HepG2 (cell line): ENCODE results near the gene UTRN. TPM values are rescaled to one million over a fixed set of nuclear protein-coding genes. Genes with fewer than 3 reads are reported as not detected.

Source experiments
- ATAC-seq: fragments of 200-7000 bp; cut with Tn5 transposase; 3 replicates; pipeline ENCODE4 v1.9.1; 2020; ENCODE audit warnings: mild to moderate bottlenecking, moderate library complexity
- BruUV-seq: library from RNA; stranded (reverse); fragments of 400-500 nt; replicated peaks from 2 replicates; lab custom pipeline; 2021; lab: Mats Ljungman, UMichigan
- CTCF ChIA-PET: fragments of 300-600 bp; formaldehyde crosslinking; extraction: SDS; loops from one replicate; lab custom pipeline; 2021; ENCODE audit warnings: low total read pairs, inconsistent platforms, low intra/inter-chr PET ratio; lab: Yijun Ruan, JAX
- POLR2A ChIA-PET: fragments of 350-600 bp; sonication (Branson Sonifier 250); formaldehyde crosslinking; loops from one replicate; lab custom pipeline; 2020; ENCODE audit warnings: antibody characterized with exemption, inconsistent platforms; lab: Yijun Ruan, JAX
- DNase-seq: peaks from one replicate; pipeline ENCODE4 v3.0.0-alpha.2; 2015; ENCODE audit warnings: low spot score
- FAIRE-seq: peaks from 3 replicates; lab custom pipeline; 2011; peaks lifted over from hg19 to GRCh38; lab: Jason Lieb, UNC
- H2AFZ ChIP-seq: one replicate; pipeline ENCODE4 v1.6.1; 2011; ENCODE audit warnings: low read length, inconsistent platforms
- H3K27ac ChIP-seq: fragments of 300-600 bp; 3 replicates; pipeline ENCODE4 v1.8.0; 2011; ENCODE audit warnings: mixed run types, mild to moderate bottlenecking, mixed read lengths, low read length, inconsistent platforms; ENCODE audit not compliant: insufficient read depth; ENCODE audit errors: extremely low read length
- H3K27me3 ChIP-seq, 2 experiments: fragments of 200-600 bp in 1 of 2; 2 replicates in 1 of 2; 3 replicates in 1 of 2; pipeline versions ENCODE4 v1.6.0 to v1.8.0; 2011; ENCODE audit warnings: low read length in 2 of 2, mild to moderate bottlenecking in 2 of 2, moderate library complexity in 2 of 2, inconsistent platforms in 1 of 2; ENCODE audit not compliant: insufficient read depth in 2 of 2, control insufficient read depth in 1 of 2
- H3K36me3 ChIP-seq, 2 experiments: fragments of 200-600 bp in 1 of 2; replicated peaks in 1 of 2; 2 replicates in 1 of 2; 3 replicates in 1 of 2; pipeline versions ENCODE4 v1.5.1 to v1.8.0; 2011; ENCODE audit warnings: low read length in 2 of 2, inconsistent platforms in 1 of 2; ENCODE audit not compliant: insufficient read depth in 2 of 2, control insufficient read depth in 1 of 2
- H3K4me1 ChIP-seq: 2 replicates; pipeline ENCODE4 v1.5.1; 2012; ENCODE audit warnings: low read length, inconsistent platforms; ENCODE audit not compliant: insufficient read depth
- H3K4me2 ChIP-seq: 2 replicates; pipeline ENCODE4 v1.6.0; 2011; ENCODE audit warnings: low read depth, low read length, inconsistent platforms
- H3K4me3 ChIP-seq, 3 experiments: fragments of 200-600 bp in 1 of 3; sonication (generic), shearing (Covaris generic) in 1 of 3; replicated peaks in 1 of 3; 2 replicates each; pipeline ENCODE4 v1.5.1; 2011 to 2016; ENCODE audit warnings: low read length in 3 of 3, inconsistent platforms in 2 of 3, low read depth in 2 of 3, mild to moderate bottlenecking in 2 of 3, control low read depth in 1 of 3, mixed read lengths in 1 of 3; ENCODE audit not compliant: insufficient read depth in 1 of 3
- H3K79me2 ChIP-seq: one replicate; pipeline ENCODE4 v1.6.1; 2011; ENCODE audit warnings: low read length, inconsistent platforms; ENCODE audit not compliant: insufficient read depth
- H3K9ac ChIP-seq: 2 replicates; pipeline ENCODE4 v1.6.0; 2011; ENCODE audit warnings: mild to moderate bottlenecking, low read depth, low read length, inconsistent platforms; ENCODE audit not compliant: insufficient read depth
- H3K9me3 ChIP-seq: 2 replicates; pipeline ENCODE4 v1.5.1; 2012; ENCODE audit warnings: mild to moderate bottlenecking, low read length
- H4K20me1 ChIP-seq: 2 replicates; pipeline ENCODE4 v1.6.0; 2011; ENCODE audit warnings: inconsistent platforms, mild to moderate bottlenecking, low read length, moderate library complexity; ENCODE audit not compliant: insufficient read depth
- BRCA1 ChIP-seq: sonication (generic); formaldehyde crosslinking; IDR thresholded peaks from 2 replicates; pipeline ENCODE4 v1.4.0; 2020; ENCODE audit warnings: missing genetic modification reagents
- EZH2 ChIP-seq: conservative IDR thresholded peaks from 2 replicates; pipeline ENCODE4 v1.6.1; 2012; ENCODE audit warnings: mild to moderate bottlenecking, low read depth, low read length, moderate library complexity
- MEIS2 ChIP-seq: sonication (generic); formaldehyde crosslinking; IDR thresholded peaks from 2 replicates; pipeline ENCODE4 v1.9.0; 2021; ENCODE audit warnings: mild to moderate bottlenecking, missing genetic modification reagents
- NCOA1 ChIP-seq: sonication (generic); formaldehyde crosslinking; IDR thresholded peaks from 2 replicates; pipeline ENCODE4 v1.9.0; 2021; ENCODE audit warnings: missing genetic modification reagents
- NR3C1 ChIP-seq: sonication (generic); formaldehyde crosslinking; IDR thresholded peaks from 2 replicates; pipeline ENCODE4 v1.4.0; 2020; ENCODE audit warnings: missing genetic modification reagents
- PRMT3 ChIP-seq: sonication (generic); formaldehyde crosslinking; IDR thresholded peaks from 2 replicates; pipeline ENCODE4 v1.8.1; 2022; ENCODE audit warnings: low read depth, mild to moderate bottlenecking, moderate library complexity, missing genetic modification reagents, borderline replicate concordance
- SYNCRIP ChIP-seq: fragments of 200-400 bp; formaldehyde crosslinking; IDR thresholded peaks from 2 replicates; pipeline ENCODE4 v1.6.1; 2018; ENCODE audit warnings: mild to moderate bottlenecking, low read depth, low read length; ENCODE audit not compliant: insufficient read depth
- ZBTB38 ChIP-seq: sonication (generic); formaldehyde crosslinking; IDR thresholded peaks from 2 replicates; pipeline ENCODE4 v1.5.1; 2020; ENCODE audit warnings: mild to moderate bottlenecking, missing genetic modification reagents
- ZNF224 ChIP-seq: sonication (generic); formaldehyde crosslinking; IDR thresholded peaks from 2 replicates; pipeline ENCODE4 v1.5.0; 2020; ENCODE audit warnings: mild to moderate bottlenecking, missing genetic modification reagents
- ZNF687 ChIP-seq: sonication (generic); formaldehyde crosslinking; IDR thresholded peaks from 2 replicates; pipeline ENCODE4 v1.5.1; 2020; ENCODE audit warnings: mild to moderate bottlenecking, missing genetic modification reagents, moderate library complexity
- ZSCAN31 ChIP-seq: sonication (generic); formaldehyde crosslinking; IDR thresholded peaks from 2 replicates; pipeline ENCODE4 v1.5.0; 2020; ENCODE audit warnings: low read depth, mild to moderate bottlenecking, missing genetic modification reagents
- WGBS: methylation state at CpG from one replicate; pipeline ENCODE4 v1.1.6; 2017; ENCODE audit warnings: low lambda C conversion rate; 5-methylcytosine and 5-hydroxymethylcytosine counted together
- in situ Hi-C: cut with HindIII; loops from 2 replicates; pipeline ENCODE4 v1.10.0; 2017; ENCODE audit warnings: low pct_unique_long_range_greater_than_20kb; ENCODE audit not compliant: extremely low pct_ligation_motif_present
- intact Hi-C: fragments of 100-400 bp; cut with micrococcal nuclease; formaldehyde crosslinking; loops from one replicate; pipeline ENCODE4 v1.10.0; 2022; ENCODE audit not compliant: unreplicated experiment
- polyA plus RNA-seq, 8 experiments: library from polyadenylated mRNA; depleted of rRNA in 3 of 8; stranded (reverse) in 7 of 8; unstranded in 1 of 8; fragments of >200 nt; fragmentation: Illumina TruSeq in 4 of 8; extraction: Trizol in 4 of 8; gene quantifications; 2 replicates each; pipeline versions ENCODE4 v1.2.1 to v1.2.3, GENCODE V29; 2011 to 2016; ENCODE audit warnings: low read depth in 4 of 8, missing spikeins in 1 of 8, mixed read lengths in 1 of 8; ENCODE audit not compliant: insufficient read depth in 1 of 8
- total RNA-seq, 5 experiments: library from RNA; depleted of rRNA; stranded (reverse); fragments of >200 nt; fragmentation: Illumina TruSeq; extraction: Trizol; gene quantifications; 2 replicates each; pipeline ENCODE4 v1.2.3, GENCODE V29; 2016; ENCODE audit warnings: low read depth in 1 of 5

UTRN gene
- total and polyA plus RNA-seq, 2 of the 13 experiments (the other 11 are each of a cell fraction or from before 2014, with no cell fraction given) = 102 to 116 TPM

GRCh38 chr6:144295211-144295610, 10.1 kb downstream of the UTRN start:
- no peak for ATAC-seq
- Histone ChIP-seq H4K20me1 (peaks cover 13% of the 10 kb centered on the region), H3K4me1 (peaks cover 92% of the 10 kb centered on the region), H3K36me3 (peaks cover 22 to 59% of the 10 kb centered on the region in 2 experiments)
- FAIRE-seq = no peak
- POLR2A ChIA-PET = interaction anchor here (1.2 kb wide), 1 partner anchor 8 kb away, joined by 3 read pairs; no protein-coding TSS in a partner anchor
- intact Hi-C loops = no loop called here
- TF ChIP-seq PRMT3 (CRISPR knock-in tag) (no peak), NCOA1 (CRISPR knock-in tag) (no peak), NR3C1 (CRISPR knock-in tag) (no peak), SYNCRIP (no peak), EZH2 (no peak)
- TF ChIP-seq, all 625 proteins: peak for 0
- BruUV-seq = no TSS peak
- DNase-seq = no peak
- CTCF ChIA-PET = no interaction called here
- Histone ChIP-seq H3K4me3 (no peak overlapping the region), H3K27me3 (no peaks in the 10 kb centered on the region), H3K9ac (no peak overlapping the region), H3K79me2 (peaks cover 84% of the 10 kb centered on the region), H2AFZ (no peak overlapping the region), H3K9me3 (no peaks in the 10 kb centered on the region), H3K27ac (no peak overlapping the region), H3K4me2 (no peak overlapping the region)
- in situ Hi-C loops = no loop called here
- WGBS = 89% methylated on average over 2 of the region's 2 CpGs

- FAIRE-seq = no peak
- peak; percentile 27; the same call in 2 of the 3 replicates for ATAC-seq
- POLR2A ChIA-PET = interaction anchor here (1.2 to 2.4 kb wide), 2 partner anchors 9 to 10 kb away, joined by 3 to 12 read pairs; no protein-coding TSS in a partner anchor
- 98% methylated on average over 7 of the region's 7 CpGs for WGBS
- peaks cover 85% of the 10 kb centered on the region for H3K79me2 ChIP-seq
- peaks cover 10% of the 10 kb centered on the region for H4K20me1 ChIP-seq
- no TSS peak for BruUV-seq
- in situ Hi-C loops (no loop called here), intact Hi-C loops (no loop called here)
- no peak overlapping the region for H3K9ac ChIP-seq
- H3K36me3 ChIP-seq = peaks cover 21 to 57% of the 10 kb centered on the region in 2 experiments
- no peaks in the 10 kb centered on the region for H3K9me3 ChIP-seq
- DNase-seq = no peak
- no peaks in the 10 kb centered on the region for H3K27me3 ChIP-seq
- no peak overlapping the region for H3K4me3 ChIP-seq
- H2AFZ ChIP-seq = no peak overlapping the region
- peaks cover 92% of the 10 kb centered on the region for H3K4me1 ChIP-seq
- peak overlapping the region; percentile 20 for H3K27ac ChIP-seq
- no peak overlapping the region for H3K4me2 ChIP-seq
- peak; percentile 28; the same call in 1 of the 2 replicates for TF ChIP-seq ZNF687 (CRISPR knock-in tag)
- peak; percentile 59; the same call in 1 of the 2 replicates for TF ChIP-seq ZBTB38 (CRISPR knock-in tag)
- no peak for TF ChIP-seq BRCA1 (CRISPR knock-in tag)
- TF ChIP-seq ZSCAN31 (CRISPR knock-in tag) = no peak
- no peak for TF ChIP-seq MEIS2 (CRISPR knock-in tag)
- TF ChIP-seq ZNF224 (CRISPR knock-in tag) = no peak
- CTCF ChIA-PET = no interaction called here
Measured at GRCh38 chr6:144295981-144296767, 11.0 kb downstream of the UTRN start.
